ENCODE results near the gene U2AF1L4. TPM values are rescaled to one million over a fixed set of nuclear protein-coding genes. Genes with fewer than 3 reads are reported as not detected.

Gene U2AF1L4
- total RNA-seq, 2 donors from 2014 or later, result 17.7 to 21.6 TPM

DNA sequence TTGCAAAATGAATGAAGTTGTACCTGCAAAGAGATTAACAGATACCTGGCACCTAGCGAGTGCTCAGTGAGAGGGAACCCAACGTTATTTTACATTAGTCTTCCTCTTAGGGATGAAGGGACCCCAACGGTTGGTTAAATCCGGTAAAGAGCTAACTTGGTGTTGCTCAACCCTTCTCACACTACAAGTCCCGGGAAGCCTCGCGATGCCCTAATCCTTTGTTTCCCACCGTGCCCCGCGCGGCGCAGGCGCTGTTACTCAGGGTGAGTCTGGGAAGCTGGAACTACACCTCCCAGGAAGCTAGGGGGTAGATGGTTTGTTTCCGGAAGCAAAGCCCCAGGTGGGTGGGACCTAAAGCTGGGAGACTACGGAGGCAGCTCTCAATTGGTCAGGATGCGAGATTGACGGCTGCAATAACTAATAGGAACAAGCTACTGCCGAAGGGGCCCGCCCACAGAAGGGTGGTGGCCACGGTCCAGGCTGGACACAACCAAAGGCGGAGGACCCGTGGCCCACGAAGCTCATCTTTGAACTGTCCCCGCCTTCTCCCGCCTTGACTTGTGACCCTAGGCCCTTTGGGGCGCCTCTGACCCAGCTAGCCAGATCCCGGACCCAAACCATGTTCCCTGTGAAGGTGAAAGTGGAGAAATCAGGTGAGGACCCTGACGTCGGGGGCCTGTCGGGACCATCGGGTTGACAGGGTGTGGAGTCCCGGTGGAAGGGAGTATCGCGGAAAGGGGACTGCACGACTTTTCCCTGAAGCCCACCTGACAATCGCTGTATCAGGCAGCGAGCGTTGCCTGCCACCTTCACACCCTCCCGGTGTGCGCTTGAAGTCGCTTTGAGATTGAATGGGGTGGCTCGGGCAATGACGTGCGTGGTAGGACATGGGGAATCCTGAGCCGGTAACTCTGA is 3.1 kb upstream of the U2AF1L4 start, which contains the start of gene LIN37:
TSS of gene LIN37 (plus strand) at position 471 of the 915 bp plus-strand sequence. CDS start at position 620, 149 bp downstream.
- intact Hi-C loops (cut with DNase I), result loop anchor here in 1 of 2 donors (10.0 kb wide), 1 partner anchor 186 kb away; the partner anchor contains the start of gene LRFN3
- DNase-seq (peak; percentile 99), ATAC-seq (peak; percentile 88)

GRCh38 chr19:35746531-35746930 is 1.3 kb upstream of the U2AF1L4 start:
- DNase-seq (no peak), ATAC-seq (no peak)
- intact Hi-C loops (cut with DNase I), result loop anchor here in 1 of 2 donors (10.0 kb wide), 1 partner anchor 188 kb away; the partner anchor contains the start of gene LRFN3

GRCh38 chr19:35746087-35746462 is 857 bp upstream of the U2AF1L4 start:
- ATAC-seq (no peak), DNase-seq (no peak)
- intact Hi-C loops (cut with DNase I), result loop anchor here in 1 of 2 donors (10.0 kb wide), 1 partner anchor 189 kb away; the partner anchor contains the start of gene LRFN3

DNA sequence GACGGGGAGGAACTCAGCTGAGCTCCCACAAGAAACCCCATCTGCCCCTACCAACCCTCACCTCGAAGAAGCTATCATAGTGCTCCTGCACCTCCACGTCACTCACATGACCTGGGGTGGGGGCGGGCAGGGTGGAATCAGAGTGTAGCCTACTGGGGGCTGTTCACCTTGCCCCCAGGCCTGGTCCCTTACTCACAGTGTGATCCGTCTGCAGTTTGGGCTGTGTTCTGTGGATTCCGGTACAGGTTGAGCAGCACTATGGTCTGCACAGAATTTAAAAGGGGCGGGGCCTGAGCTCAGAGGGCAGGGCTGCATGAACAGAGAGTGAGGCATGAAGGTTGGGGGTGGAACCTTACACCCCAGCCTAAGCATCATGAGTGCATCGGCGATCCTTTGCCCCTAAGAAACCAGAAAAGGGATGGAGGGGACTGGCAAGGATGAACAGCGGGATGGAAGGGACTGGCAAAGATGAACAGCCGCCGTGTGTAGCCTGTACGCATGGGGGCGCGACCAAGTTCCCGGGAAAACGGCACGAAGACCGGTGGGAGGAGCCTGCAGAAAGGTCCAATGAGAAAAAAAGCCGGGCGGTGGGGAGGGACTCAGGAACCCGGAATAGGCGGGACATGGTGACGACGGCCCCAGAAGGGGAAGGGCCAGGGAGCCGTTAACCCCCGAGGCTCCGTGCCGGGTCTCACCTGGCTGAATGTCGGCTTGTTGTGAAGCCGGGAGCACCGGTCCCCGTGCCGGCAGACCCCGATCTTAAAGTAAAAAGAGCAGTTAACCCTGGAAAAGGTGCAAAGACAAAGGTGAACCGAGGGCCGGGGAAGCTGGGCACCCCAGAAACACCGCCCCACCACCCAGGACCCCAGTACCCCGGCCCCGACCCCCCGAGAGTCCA is 539 bp downstream of the U2AF1L4 start:
- intact Hi-C loops (cut with DNase I), result loop anchor here in 1 of 2 donors (10.0 kb wide), 1 partner anchor 190 kb away; the partner anchor contains the start of gene LRFN3
- ATAC-seq (peak; percentile 73 to 81), DNase-seq (peak; percentile 97)

DNA sequence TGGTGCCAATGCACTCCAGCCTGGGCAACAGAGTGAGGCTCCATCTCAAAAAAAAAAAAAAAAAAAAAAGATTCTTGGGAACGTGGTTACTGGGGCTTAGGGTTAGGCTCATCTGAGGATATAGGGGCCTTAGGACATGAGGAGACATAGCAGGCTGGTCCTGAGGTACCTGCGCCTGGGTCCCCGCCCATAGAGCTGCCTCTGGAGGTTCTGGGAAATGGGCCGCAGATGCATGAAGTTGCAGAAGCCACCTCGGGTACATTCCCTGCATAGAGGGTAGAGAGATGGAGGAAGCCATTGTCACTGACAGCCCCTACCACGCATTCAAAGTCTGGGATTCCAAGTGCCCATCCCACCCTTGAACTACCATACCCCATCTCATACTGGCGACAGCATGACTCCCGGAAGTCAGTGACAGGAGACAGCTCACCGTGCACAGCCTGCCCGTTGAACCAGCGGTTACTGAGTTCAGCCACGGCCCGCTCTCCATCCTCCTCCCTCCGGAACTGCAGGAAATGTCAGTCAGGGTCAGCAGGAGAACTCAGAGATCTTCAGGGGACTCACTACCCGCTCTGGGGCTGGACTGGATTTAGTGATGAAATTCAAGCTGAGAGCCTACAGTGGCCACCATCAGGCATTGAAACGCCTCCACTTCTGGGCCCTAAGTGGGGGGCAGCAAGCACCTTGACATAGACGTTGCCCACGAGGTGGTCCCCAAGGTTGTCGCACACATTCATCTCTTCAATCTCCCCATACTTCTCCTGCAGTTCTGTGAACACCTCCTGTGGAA is 1.4 kb downstream of the U2AF1L4 start:
- DNase-seq (no peak), ATAC-seq (no peak)
- intact Hi-C loops (cut with DNase I), result loop anchor here in 1 of 2 donors (10.0 kb wide), 1 partner anchor 191 kb away; the partner anchor contains the start of gene LRFN3

- ATAC-seq (no peak), DNase-seq (no peak)
- intact Hi-C loops (cut with DNase I), result loop anchor here in 1 of 2 donors (10.0 kb wide), 1 partner anchor 193 kb away; the partner anchor contains the start of gene LRFN3
Observed at GRCh38 chr19:35742121-35742724, 3.0 kb downstream of the U2AF1L4 start, which contains the start of gene IGFLR1. Gene IGFLR1 (minus strand): TSS chr19:35742452. CDS start chr19:35741180, 1,272 bp downstream.

DNA sequence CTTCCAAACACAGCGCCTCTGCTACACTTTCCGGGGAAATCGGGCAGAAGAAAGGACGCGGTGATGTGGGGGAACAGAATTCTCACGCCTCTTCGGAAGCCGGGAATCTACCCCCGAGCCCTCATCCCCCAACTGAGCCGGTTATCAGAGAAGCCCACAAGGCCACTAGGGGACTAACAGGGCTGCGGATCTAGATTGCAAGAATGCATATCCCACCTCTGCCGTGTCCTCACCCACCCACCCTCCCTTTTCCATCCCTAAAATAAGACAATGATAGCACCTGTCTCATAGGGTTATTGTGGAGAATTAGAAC is 4.1 kb downstream of the U2AF1L4 start:
- ATAC-seq, result no peak
- no peak for DNase-seq
- intact Hi-C loops (cut with DNase I), result loop anchor here in 1 of 2 donors (10.0 kb wide), 1 partner anchor 194 kb away; the partner anchor contains the start of gene LRFN3

- ATAC-seq (peak; percentile 88 to 90), DNase-seq (peak; percentile 99)
- intact Hi-C loops (cut with DNase I), result loop anchor here in 1 of 2 donors (10.0 kb wide), 1 partner anchor 194 kb away; the partner anchor contains the start of gene LRFN3
Observed at GRCh38 chr19:35740423-35741202, 4.6 kb downstream of the U2AF1L4 start.

DNA sequence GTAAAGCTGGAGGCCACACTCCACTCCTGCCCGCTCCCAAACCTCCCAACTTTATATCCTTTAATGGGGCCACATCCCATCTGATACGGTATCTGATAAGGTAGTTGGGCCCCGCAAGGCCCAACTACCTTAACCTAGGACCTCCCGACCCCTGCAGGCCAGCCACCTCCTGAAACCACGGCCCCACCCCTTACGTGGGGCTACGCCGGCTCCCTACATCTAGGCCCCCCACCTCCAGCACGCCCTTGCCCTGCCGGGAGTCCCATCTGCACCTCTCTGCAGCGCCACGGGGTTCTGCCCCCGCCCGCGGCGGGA is 5.2 kb downstream of the U2AF1L4 start:
- intact Hi-C loops (cut with DNase I), result loop anchor here in 1 of 2 donors (10.0 kb wide), 1 partner anchor 195 kb away; the partner anchor contains the start of gene LRFN3
- DNase-seq (no peak), ATAC-seq (no peak)

DNA sequence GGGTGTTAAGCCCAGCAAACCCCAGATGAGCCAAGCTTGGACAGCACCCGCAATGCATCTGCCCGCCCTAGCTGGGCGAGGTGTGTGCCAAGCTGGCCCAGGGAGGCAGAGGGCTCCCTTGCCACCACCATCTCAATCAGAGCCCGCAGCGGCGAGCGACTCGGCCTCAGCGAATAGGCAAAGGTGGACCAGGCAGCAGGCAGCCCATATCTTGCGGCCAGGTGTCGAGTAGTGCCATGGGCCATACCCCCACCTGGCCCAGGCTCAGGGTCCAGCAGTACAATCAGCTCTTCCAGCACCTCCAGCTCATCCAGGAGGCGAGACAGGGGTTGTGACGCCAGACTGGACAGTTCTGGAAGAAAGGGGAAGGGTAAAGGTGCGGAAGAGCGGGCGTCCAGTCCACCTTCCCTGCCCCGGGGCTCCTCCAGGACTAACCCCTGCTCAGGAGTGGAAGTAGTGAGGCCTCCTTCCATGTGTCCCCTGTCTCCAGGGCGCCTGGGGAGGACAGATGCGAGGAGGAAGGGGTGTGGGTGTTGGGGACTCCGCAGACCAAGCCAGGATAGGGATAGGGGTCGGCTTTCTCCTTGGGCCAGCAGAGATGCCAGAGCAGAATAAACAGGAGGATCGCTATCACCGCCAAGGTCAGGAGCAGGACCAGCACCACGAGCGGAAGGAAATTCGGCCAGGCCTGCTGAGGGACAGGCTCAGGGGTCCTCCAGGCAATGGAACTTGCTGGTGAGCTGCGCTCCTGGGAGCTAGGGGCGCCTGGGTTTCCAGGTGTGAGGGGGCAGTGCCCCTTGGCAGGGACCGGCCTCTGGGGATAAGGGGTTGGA is 5.7 kb downstream of the U2AF1L4 start:
- intact Hi-C loops (cut with DNase I), result loop anchor here in 1 of 2 donors (10.0 kb wide), 1 partner anchor 195 kb away; the partner anchor contains the start of gene LRFN3
- no peak for DNase-seq
- ATAC-seq, result no peak

DNA sequence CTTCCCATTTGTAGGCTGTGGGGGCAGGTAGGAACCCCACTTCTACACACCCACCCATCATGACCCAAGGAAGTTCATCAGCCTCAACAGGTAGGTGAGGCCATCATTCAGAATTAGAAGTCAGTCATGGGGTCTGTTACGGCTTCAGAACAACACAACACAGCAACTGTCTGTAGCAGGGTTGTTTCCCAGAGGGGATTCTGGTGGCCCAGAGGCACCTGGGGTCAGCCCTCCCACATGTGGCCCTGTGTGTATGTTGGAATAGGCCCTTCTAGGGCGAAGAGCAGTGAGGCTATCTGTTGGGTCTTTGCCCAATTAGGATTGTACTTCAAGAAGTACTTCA is 6.4 kb downstream of the U2AF1L4 start:
- DNase-seq, result no peak
- no peak for ATAC-seq
- intact Hi-C loops (cut with DNase I), result no loop called here

DNA sequence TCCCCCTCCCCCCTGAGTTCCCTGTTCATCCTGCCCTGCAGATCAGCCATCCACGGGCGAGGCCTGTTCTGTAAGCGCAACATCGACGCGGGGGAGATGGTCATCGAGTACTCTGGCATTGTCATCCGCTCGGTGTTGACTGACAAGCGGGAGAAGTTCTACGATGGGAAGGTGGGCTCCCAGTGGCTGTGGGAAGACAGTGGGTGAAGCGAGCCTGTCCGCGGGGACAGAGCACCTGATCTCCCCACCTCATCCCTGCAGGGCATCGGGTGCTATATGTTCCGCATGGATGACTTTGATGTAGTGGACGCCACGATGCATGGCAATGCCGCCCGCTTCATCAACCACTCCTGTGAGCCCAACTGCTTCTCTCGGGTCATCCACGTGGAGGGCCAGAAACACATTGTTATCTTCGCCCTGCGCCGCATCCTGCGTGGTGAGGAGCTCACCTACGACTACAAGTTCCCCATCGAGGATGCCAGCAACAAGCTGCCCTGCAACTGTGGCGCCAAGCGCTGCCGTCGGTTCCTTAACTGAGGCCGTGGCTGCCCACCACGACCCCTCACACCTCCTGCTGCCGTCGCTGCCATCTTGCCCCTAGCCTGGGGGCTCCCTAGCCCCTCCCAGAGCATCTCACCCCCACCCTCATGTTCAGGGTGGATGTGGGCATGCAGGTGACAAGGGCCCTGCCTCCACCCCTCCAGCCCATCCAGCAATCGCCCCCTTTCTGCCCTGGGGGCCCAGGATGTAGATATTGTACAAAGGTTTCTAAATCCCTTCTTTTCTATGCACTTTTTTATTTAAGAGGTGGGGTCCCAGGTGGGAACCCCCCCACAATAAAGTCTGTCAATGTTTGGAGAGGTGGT is 7.0 kb downstream of the U2AF1L4 start:
- intact Hi-C loops (cut with DNase I), result no loop called here
- DNase-seq, result no peak

GRCh38 chr19:35736913-35737886 is 8.0 kb downstream of the U2AF1L4 start:
- no peak for DNase-seq
- intact Hi-C loops (cut with DNase I), result no loop called here
- no peak for ATAC-seq

More for the DNA sequence above, 7.0 kb downstream of the U2AF1L4 start:
- no peak for ATAC-seq

DNA sequence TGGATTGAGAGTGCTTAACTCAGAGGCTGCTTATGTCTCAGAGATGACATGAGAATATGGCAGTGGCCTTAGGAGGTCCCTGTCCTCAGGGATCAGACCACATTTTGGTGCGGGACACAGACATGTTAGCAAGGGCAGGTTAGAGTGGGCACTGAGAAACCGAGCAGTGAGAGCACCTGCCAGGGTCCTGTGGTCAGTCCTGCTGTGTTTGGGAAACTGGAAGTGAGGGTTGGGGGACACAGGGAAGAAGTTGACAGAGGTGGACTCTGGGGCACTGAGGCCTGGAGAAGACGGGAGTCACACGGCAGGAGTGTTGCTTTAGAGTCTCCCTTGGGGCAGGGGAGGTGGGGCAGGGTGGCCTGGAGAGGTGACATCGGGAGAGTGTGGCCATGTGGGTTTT is 10.3 kb downstream of the U2AF1L4 start:
- no peak for DNase-seq
- ATAC-seq, result no peak
- intact Hi-C loops (cut with DNase I), result no loop called here

Data from left cardiac atrium (tissue), 4 donors.